ENCODE measurements around the gene SLC36A1. TPM values are rescaled to one million over a fixed set of nuclear protein-coding genes. Genes with fewer than 3 reads are reported as not detected.

The SLC36A1 gene
- polyA plus RNA-seq, 1 donor (not counting 4 experiments of a cell fraction or from before 2014, with no cell fraction given): 9.6 TPM

DNA sequence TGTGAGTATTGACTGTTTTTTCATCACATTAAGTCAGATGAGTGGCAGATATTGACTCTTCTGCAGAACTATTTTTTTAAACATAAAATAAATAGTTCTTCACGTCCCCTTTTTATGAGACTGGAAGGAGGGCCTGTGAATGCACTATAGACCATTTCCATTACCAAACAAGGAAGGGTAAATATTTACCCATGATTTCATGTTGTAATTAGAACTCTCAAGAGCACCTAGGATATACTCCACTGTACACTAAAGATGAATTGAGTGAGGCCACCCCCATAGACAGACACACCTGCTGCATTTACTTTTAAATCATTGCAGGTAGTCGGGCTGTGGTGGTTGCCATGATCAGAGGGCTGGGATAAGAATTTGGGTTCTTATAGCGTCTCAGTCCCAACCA is 22.6 kb downstream of the SLC36A1 start:
- Histone ChIP-seq H3K79me2 (ENCODE audit: control insufficient read depth, insufficient read depth, low read length) (no peaks in the 10 kb centered on the region), H3K27me3 (ENCODE audit: control insufficient read depth, extremely low read depth, insufficient read depth, low read length) (no peaks in the 10 kb centered on the region), H3K36me3 (ENCODE audit: control insufficient read depth in 2 of 2, extremely low read depth in 1 of 2, insufficient read depth in 2 of 2, low read length in 2 of 2) (peaks cover 8 to 16% of the 10 kb centered on the region in 2 experiments), H3K4me2 (ENCODE audit: control insufficient read depth, extremely low read depth, insufficient read depth, low read depth, low read length) (no peak overlapping the region), H2AFZ (ENCODE audit: control insufficient read depth, low read length) (no peak overlapping the region), H3K9me1 (ENCODE audit: control insufficient read depth, extremely low read depth, insufficient read depth, low read length) (no peaks in the 10 kb centered on the region), H3K27ac (ENCODE audit: control insufficient read depth, insufficient read depth, low read length) (no peak overlapping the region), H3K4me1 (ENCODE audit: control insufficient read depth, extremely low read depth, insufficient read depth, low read length) (no peaks in the 10 kb centered on the region), H3K4me3 (ENCODE audit: control insufficient read depth in 2 of 3, extremely low read depth in 1 of 3, insufficient read depth in 2 of 3, low read depth in 1 of 3, low read length in 3 of 3) (no peak overlapping the region), H3K9me3 (ENCODE audit: control insufficient read depth, low read depth, low read length) (no peaks in the 10 kb centered on the region), H3K9ac (ENCODE audit: control insufficient read depth, extremely low read depth, insufficient read depth, low read length) (no peak overlapping the region), H4K20me1 (ENCODE audit: control insufficient read depth, extremely low read depth, insufficient read depth, low read length) (no peaks in the 10 kb centered on the region)
- DNase-seq (ENCODE audit: low read depth, low spot score): no peak
- no peak for TF ChIP-seq EZH2 (IDR thresholded peaks at IDR 0.05; ENCODE audit: low read length)
- FAIRE-seq: no peak
- dilution Hi-C loops (cut with MboI; ENCODE audit: extremely low pct_ligation_motif_present, low sequenced_read_pairs): no loop called here

DNA sequence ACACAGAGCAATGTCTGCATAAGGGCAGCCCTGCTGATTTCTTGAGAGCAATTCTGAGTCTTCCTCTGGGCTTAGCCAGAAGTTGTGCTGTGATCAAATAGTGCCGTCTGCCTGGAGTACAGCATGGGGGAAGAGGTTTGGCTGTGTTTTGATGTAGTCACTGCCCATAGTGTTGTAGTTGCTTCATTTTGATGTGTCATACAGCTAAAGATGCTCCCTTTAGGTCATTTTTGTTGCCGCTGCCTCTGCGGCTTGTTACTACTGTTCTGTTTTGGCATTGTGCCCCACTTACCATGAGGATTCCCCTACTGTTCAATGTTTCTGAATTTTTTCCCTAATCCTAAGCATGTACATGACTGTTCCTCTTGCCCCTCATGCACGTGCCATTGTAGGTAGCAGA is 23.0 kb downstream of the SLC36A1 start:
- DNase-seq (ENCODE audit: low read depth, low spot score) (no peak), FAIRE-seq (no peak)
- no peak overlapping the region for H3K4me2 ChIP-seq (ENCODE audit: control insufficient read depth, extremely low read depth, insufficient read depth, low read depth, low read length)
- no peaks in the 10 kb centered on the region for H3K79me2 ChIP-seq (ENCODE audit: control insufficient read depth, insufficient read depth, low read length)
- no peaks in the 10 kb centered on the region for H3K9me1 ChIP-seq (ENCODE audit: control insufficient read depth, extremely low read depth, insufficient read depth, low read length)
- H3K9ac ChIP-seq (ENCODE audit: control insufficient read depth, extremely low read depth, insufficient read depth, low read length): no peak overlapping the region
- no peak overlapping the region for H2AFZ ChIP-seq (ENCODE audit: control insufficient read depth, low read length)
- dilution Hi-C loops (cut with MboI; ENCODE audit: extremely low pct_ligation_motif_present, low sequenced_read_pairs): no loop called here
- no peaks in the 10 kb centered on the region for H3K27me3 ChIP-seq (ENCODE audit: control insufficient read depth, extremely low read depth, insufficient read depth, low read length)
- TF ChIP-seq, protein P1, sequence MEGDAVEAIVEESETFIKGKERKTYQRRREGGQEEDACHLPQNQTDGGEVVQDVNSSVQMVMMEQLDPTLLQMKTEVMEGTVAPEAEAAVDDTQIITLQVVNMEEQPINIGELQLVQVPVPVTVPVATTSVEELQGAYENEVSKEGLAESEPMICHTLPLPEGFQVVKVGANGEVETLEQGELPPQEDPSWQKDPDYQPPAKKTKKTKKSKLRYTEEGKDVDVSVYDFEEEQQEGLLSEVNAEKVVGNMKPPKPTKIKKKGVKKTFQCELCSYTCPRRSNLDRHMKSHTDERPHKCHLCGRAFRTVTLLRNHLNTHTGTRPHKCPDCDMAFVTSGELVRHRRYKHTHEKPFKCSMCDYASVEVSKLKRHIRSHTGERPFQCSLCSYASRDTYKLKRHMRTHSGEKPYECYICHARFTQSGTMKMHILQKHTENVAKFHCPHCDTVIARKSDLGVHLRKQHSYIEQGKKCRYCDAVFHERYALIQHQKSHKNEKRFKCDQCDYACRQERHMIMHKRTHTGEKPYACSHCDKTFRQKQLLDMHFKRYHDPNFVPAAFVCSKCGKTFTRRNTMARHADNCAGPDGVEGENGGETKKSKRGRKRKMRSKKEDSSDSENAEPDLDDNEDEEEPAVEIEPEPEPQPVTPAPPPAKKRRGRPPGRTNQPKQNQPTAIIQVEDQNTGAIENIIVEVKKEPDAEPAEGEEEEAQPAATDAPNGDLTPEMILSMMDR (optimal IDR thresholded peaks at IDR 0.05 in 1 of 3, IDR thresholded peaks at IDR 0.05 in 1 of 3, conservative IDR thresholded peaks at IDR 0.05 in 1 of 3; ENCODE audit: extremely low read depth in 1 of 3, insufficient read depth in 2 of 3, low read length in 3 of 3): no peak
- TF ChIP-seq EZH2 (IDR thresholded peaks at IDR 0.05; ENCODE audit: low read length): no peak
- no peak overlapping the region for H3K27ac ChIP-seq (ENCODE audit: control insufficient read depth, insufficient read depth, low read length)
- no peaks in the 10 kb centered on the region for H4K20me1 ChIP-seq (ENCODE audit: control insufficient read depth, extremely low read depth, insufficient read depth, low read length)
- no peaks in the 10 kb centered on the region for H3K4me1 ChIP-seq (ENCODE audit: control insufficient read depth, extremely low read depth, insufficient read depth, low read length)
- H3K9me3 ChIP-seq (ENCODE audit: control insufficient read depth, low read depth, low read length): no peaks in the 10 kb centered on the region
- no peak overlapping the region for H3K4me3 ChIP-seq (ENCODE audit: control insufficient read depth in 2 of 3, extremely low read depth in 1 of 3, insufficient read depth in 2 of 3, low read depth in 1 of 3, low read length in 3 of 3)
- H3K36me3 ChIP-seq (ENCODE audit: control insufficient read depth in 2 of 2, extremely low read depth in 1 of 2, insufficient read depth in 2 of 2, low read length in 2 of 2): peaks cover 8 to 15% of the 10 kb centered on the region in 2 experiments

DNA sequence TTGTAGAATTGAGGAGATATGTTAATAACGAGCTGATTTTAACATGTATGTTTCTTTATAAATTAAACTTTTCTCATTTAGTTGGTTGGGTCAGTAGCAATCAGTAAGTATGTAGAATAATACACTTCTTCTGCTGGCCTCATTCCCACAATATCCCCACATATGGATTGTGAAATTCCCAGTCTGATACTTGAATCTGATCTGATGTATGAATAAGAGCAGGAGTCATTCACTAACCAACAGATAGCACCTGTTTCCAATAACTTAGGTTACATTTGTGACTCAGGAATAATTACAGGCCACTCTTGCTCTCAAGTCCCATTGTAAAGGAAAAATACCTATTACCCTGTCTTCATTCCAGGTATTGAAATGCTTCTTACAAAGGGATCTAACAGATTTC is 23.9 kb downstream of the SLC36A1 start:
- Histone ChIP-seq H3K9me3 (ENCODE audit: control insufficient read depth, low read depth, low read length) (no peaks in the 10 kb centered on the region), H3K4me2 (ENCODE audit: control insufficient read depth, extremely low read depth, insufficient read depth, low read depth, low read length) (no peak overlapping the region), H3K27ac (ENCODE audit: control insufficient read depth, insufficient read depth, low read length) (no peak overlapping the region), H3K9me1 (ENCODE audit: control insufficient read depth, extremely low read depth, insufficient read depth, low read length) (no peaks in the 10 kb centered on the region), H3K27me3 (ENCODE audit: control insufficient read depth, extremely low read depth, insufficient read depth, low read length) (no peaks in the 10 kb centered on the region), H3K4me3 (ENCODE audit: control insufficient read depth in 2 of 3, extremely low read depth in 1 of 3, insufficient read depth in 2 of 3, low read depth in 1 of 3, low read length in 3 of 3) (no peak overlapping the region), H3K79me2 (ENCODE audit: control insufficient read depth, insufficient read depth, low read length) (no peaks in the 10 kb centered on the region), H3K9ac (ENCODE audit: control insufficient read depth, extremely low read depth, insufficient read depth, low read length) (no peak overlapping the region), H4K20me1 (ENCODE audit: control insufficient read depth, extremely low read depth, insufficient read depth, low read length) (no peaks in the 10 kb centered on the region), H3K36me3 (ENCODE audit: control insufficient read depth in 2 of 2, extremely low read depth in 1 of 2, insufficient read depth in 2 of 2, low read length in 2 of 2) (peaks cover 8 to 15% of the 10 kb centered on the region in 2 experiments), H3K4me1 (ENCODE audit: control insufficient read depth, extremely low read depth, insufficient read depth, low read length) (no peaks in the 10 kb centered on the region), H2AFZ (ENCODE audit: control insufficient read depth, low read length) (no peak overlapping the region)
- dilution Hi-C loops (cut with MboI; ENCODE audit: extremely low pct_ligation_motif_present, low sequenced_read_pairs): no loop called here
- no peak for TF ChIP-seq EZH2 (IDR thresholded peaks at IDR 0.05; ENCODE audit: low read length)
- TF ChIP-seq, protein P1 (optimal IDR thresholded peaks at IDR 0.05 in 1 of 3, IDR thresholded peaks at IDR 0.05 in 1 of 3, conservative IDR thresholded peaks at IDR 0.05 in 1 of 3; ENCODE audit: extremely low read depth in 1 of 3, insufficient read depth in 2 of 3, low read length in 3 of 3): no peak
- DNase-seq (ENCODE audit: low read depth, low spot score) (no peak), FAIRE-seq (no peak)
